ENCODE measurements around the gene SNAPIN. TPM values are rescaled to one million over a fixed set of nuclear protein-coding genes. Genes with fewer than 3 reads are reported as not detected.

The SNAPIN gene, protein sequence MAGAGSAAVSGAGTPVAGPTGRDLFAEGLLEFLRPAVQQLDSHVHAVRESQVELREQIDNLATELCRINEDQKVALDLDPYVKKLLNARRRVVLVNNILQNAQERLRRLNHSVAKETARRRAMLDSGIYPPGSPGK
- total RNA-seq, result 10 to 100 TPM; 23.5 to 25.5 TPM
- polyA plus RNA-seq (2013, experiment 1 of 2), result 50.9 TPM
- 42.8 TPM for polyA plus RNA-seq (2013, experiment 2 of 2)
- long read RNA-seq, experiment 1, transcript SNAPIN-201 (4 exons, 1,030 nt), result major isoform, 6 of 10 reads
- long read RNA-seq, experiment 1, partial matches to known transcripts, result 0 of 10 reads
- long read RNA-seq, experiment 1, other reads (novel, unspliced or antisense), result 4 of 10 reads
- long read RNA-seq, experiment 2, transcript SNAPIN-201 (4 exons, 1,030 nt), result major isoform, 31 of 39 reads
- long read RNA-seq, experiment 2, partial matches to known transcripts, result 0 of 39 reads
- long read RNA-seq, experiment 2, other reads (novel, unspliced or antisense), result 2 of 39 reads
- long read RNA-seq, experiment 3, transcript SNAPIN-201 (4 exons, 1,030 nt), result major isoform, 22 of 29 reads
- long read RNA-seq, experiment 3, partial matches to known transcripts, result 0 of 29 reads
- long read RNA-seq, experiment 3, other reads (novel, unspliced or antisense), result 2 of 29 reads
- long read RNA-seq, experiment 4, transcript SNAPIN-202 (3 exons, 922 nt), result minor isoform, 7 of 57 reads
- long read RNA-seq, experiment 4, transcript SNAPIN-201 (4 exons, 1,030 nt), result major isoform, 41 of 57 reads
- long read RNA-seq, experiment 4, partial matches to known transcripts, result 0 of 57 reads
- long read RNA-seq, experiment 4, other reads (novel, unspliced or antisense), result 4 of 57 reads

DNA sequence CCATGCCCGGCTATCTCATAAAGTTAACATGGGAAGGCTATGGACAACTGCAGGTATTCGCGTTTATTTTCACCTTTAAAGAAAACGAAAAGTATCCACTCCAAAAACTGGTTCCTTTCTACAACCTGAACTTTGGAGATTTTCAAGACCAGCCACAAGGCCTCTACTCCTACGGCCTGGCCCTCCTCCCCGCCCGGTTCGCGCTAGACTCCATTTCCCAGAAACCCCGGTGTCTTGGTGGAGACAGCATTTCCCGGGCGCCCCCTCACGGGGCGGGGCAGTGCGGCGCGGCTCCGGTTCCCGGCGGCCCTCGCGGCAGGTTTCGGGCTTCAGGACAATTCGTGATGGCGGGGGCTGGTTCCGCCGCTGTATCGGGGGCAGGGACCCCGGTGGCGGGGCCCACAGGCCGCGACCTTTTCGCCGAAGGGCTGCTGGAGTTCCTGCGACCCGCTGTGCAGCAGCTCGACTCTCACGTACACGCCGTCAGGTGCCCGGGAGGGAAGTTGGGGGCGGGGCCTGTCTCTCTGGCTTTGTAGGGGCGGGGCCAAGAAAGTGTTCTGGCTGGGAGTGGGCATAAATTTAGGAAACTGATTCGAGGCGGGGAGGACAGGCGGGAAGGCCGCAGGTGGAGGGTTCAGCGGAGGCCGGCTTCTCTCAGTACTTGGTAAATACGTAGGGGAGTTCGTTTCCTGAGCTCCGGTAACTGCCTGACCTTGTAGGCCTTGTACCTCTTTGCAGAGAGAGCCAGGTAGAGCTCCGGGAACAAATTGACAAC lies at the start of gene SNAPIN:
SNAPIN (plus strand) TSS at position 304 of the 775 bp plus-strand sequence; CDS start at position 345, 41 bp downstream.
- 3 to 6% methylated on average over 22 to 53 of the region's 53 CpGs for WGBS, 2 experiments (ENCODE audit: insufficient coverage in 1 of 2, insufficient read length in 1 of 2)

DNA sequence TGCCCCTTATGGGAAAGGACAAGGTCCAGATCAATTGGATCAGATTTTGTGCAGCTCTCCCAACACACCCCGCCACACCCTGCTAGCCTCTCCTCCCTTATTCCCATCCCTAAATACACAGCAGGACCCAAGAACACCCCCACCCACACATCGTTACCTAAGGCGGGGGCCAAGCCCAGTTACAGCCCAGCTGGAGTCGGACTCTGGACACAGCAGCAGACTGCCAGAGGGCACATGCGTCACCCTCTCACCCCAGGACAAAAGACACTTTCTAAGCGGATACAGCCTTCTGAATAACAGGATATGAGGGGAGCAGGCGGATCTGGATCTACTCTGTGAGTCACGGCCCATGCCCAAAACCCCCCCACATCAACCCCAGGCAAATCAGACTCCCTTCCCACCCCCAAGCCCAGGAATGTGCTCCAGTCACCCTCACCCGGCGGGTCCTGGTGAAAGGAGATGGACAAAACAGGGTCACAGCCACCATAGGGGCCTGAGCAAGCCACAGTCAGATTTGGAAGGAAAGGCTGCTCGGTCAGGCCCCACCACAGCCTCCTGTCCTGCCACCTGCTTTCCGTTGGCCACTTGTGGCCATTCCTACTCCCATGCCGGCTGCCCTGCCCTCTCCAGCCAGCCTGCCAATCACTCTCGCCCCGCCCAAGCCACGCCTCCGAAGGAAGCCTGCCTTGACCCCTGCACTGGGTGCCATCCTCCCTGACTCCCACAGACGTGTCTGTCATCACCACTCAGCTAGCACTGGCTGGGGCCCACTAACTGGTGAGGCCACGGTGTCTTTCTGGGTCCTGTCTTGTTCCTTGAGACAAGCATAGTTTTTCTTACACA lies 49.5 kb upstream of the SNAPIN start:
- Histone ChIP-seq H3K9me3 (ENCODE audit: control insufficient read depth, low read length) (no peaks in the 10 kb centered on the region), H3K36me3 (ENCODE audit: control insufficient read depth, insufficient read depth, low read length) (peaks cover 40% of the 10 kb centered on the region), H3K9ac (ENCODE audit: extremely low read depth, low read length, poor library complexity, severe bottlenecking) (no peak overlapping the region), H3K4me1 (ENCODE audit: control insufficient read depth, insufficient read depth, low read length) (peaks cover 3% of the 10 kb centered on the region), H3K27ac (ENCODE audit: low read depth, low read length) (peak overlapping the region; percentile 74), H3K4me3 (ENCODE audit: low read length) (peak overlapping the region; percentile 97), H3K27me3 (ENCODE audit: control insufficient read depth, insufficient read depth, low read length, poor library complexity, severe bottlenecking) (no peaks in the 10 kb centered on the region)
- TF ChIP-seq, protein P1, sequence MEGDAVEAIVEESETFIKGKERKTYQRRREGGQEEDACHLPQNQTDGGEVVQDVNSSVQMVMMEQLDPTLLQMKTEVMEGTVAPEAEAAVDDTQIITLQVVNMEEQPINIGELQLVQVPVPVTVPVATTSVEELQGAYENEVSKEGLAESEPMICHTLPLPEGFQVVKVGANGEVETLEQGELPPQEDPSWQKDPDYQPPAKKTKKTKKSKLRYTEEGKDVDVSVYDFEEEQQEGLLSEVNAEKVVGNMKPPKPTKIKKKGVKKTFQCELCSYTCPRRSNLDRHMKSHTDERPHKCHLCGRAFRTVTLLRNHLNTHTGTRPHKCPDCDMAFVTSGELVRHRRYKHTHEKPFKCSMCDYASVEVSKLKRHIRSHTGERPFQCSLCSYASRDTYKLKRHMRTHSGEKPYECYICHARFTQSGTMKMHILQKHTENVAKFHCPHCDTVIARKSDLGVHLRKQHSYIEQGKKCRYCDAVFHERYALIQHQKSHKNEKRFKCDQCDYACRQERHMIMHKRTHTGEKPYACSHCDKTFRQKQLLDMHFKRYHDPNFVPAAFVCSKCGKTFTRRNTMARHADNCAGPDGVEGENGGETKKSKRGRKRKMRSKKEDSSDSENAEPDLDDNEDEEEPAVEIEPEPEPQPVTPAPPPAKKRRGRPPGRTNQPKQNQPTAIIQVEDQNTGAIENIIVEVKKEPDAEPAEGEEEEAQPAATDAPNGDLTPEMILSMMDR (conservative IDR thresholded peaks at IDR 0.05), result no peak
- Mint-ChIP-seq H3K36me3 (ENCODE audit: low read depth) (peaks cover 25% of the 10 kb centered on the region), H3K27me3 (ENCODE audit: insufficient read depth) (peaks cover 2% of the 10 kb centered on the region), H3K9me3 (no peaks in the 10 kb centered on the region), H3K4me3 (peak overlapping the region; percentile 79), H3K4me1 (peaks cover 46% of the 10 kb centered on the region), H3K27ac (peak overlapping the region; percentile 84)
- peak; percentile 94 for DNase-seq
- 40 to 57% methylated on average over 10 to 19 of the region's 19 CpGs for WGBS, 2 experiments (ENCODE audit: insufficient coverage in 1 of 2, insufficient read length in 1 of 2)

More for the DNA sequence above, at the start of gene SNAPIN:
- peaks cover 28% of the 10 kb centered on the region for H3K36me3 ChIP-seq (ENCODE audit: control insufficient read depth, insufficient read depth, low read length)
- TF ChIP-seq, protein P1 (conservative IDR thresholded peaks at IDR 0.05), result peak; percentile 30
- H3K4me1 Mint-ChIP-seq, result peaks cover 17% of the 10 kb centered on the region
- peak within 1 kb of the TSS; percentile 82 for H3K27ac Mint-ChIP-seq
- peak within 1 kb of the TSS; percentile 30 for H3K9ac ChIP-seq (ENCODE audit: extremely low read depth, low read length, poor library complexity, severe bottlenecking)
- peak within 1 kb of the TSS; percentile 85 for H3K27ac ChIP-seq (ENCODE audit: low read depth, low read length)
- H3K9me3 Mint-ChIP-seq, result no peaks in the 10 kb centered on the region
- no peaks in the 10 kb centered on the region for H3K9me3 ChIP-seq (ENCODE audit: control insufficient read depth, low read length)
- H3K27me3 Mint-ChIP-seq (ENCODE audit: insufficient read depth), result peaks cover 4% of the 10 kb centered on the region
- H3K36me3 Mint-ChIP-seq (ENCODE audit: low read depth), result peaks cover 27% of the 10 kb centered on the region
- H3K4me3 ChIP-seq (ENCODE audit: low read length), result peak within 1 kb of the TSS; percentile 85
- H3K4me3 Mint-ChIP-seq, result peak within 1 kb of the TSS; percentile 88
- no peaks in the 10 kb centered on the region for H3K27me3 ChIP-seq (ENCODE audit: control insufficient read depth, insufficient read depth, low read length, poor library complexity, severe bottlenecking)
- peaks cover 5% of the 10 kb centered on the region for H3K4me1 ChIP-seq (ENCODE audit: control insufficient read depth, insufficient read depth, low read length)
- DNase-seq, result peak; percentile 97
